HG02973 (cell line): Measurements from ENCODE around the gene AOAH.

Experiments
- ATAC-seq: cut with Tn5 transposase; IDR thresholded peaks from one replicate; pipeline ENCODE4 v1.9.1; 2021; ENCODE audit warnings: moderate library complexity; ENCODE audit not compliant: unreplicated experiment

AOAH gene

DNA sequence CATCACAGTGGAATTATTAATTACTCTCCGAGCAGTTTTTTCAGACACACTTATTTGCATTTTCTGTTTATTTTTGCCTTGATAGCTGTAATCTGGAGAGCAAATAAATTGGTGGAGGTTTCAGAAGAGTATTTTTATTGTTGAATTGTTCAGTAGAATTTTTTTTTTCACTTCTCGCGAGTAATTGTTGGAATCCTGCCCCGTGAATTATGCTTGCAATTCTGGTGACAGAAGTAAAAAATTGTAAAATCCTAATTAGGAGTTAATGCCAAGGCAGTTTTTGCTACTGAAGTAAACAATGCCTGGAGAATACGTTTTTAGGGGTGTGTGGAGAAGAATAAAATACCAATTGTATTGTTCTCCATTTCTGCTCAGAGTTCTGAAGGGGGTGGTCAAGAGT, 88.2 kb downstream of the AOAH start:
- ATAC-seq: no peak

DNA sequence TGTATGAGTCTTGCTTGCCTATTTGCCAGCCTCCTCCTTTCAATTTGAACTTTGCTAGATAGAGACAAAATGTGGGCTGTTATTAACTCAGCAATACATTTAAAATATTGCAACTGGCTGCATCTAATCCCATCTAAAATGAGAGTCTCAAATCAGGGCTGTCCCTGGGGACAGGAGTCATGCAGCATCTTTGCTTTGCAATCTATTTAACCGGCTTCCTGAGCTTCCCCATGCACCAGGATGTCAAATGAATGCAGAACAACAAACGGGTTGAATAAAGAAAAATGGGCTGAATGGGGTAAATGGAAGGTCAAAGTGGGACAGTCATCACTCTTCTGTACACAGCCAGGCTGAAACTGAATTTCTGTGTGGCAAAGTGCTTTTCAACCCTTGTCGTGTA, 89.2 kb downstream of the AOAH start:
- no peak for ATAC-seq

- ATAC-seq: no peak
These were observed 90.9 kb downstream of the AOAH start for GRCh38 chr7:36633377-36633776.

DNA sequence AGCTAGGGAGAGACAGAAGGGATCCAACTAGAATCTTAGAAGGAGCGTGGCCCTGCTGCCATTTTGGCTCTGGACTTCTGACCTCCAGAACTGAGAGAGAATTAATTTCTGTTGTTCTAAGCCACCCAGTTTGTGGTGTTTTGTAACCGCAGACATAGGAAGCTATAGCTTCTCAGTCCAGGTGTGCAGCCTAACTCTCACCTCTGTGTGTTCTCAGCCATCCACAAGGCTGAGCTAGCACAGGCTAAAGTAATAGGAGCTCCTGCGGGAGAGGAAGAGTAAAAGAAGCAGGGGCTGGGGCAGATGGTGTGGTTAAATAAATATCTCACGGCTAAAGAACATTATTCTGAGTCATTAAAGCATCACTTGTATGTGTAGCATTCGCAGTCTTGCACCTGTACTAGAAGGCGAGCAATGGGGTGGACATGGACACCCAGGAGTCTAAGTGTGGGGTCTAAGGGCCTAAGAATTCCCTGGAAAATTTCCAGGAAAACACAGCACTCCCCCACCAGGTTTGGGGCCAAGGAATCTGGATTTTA, 94.1 kb downstream of the AOAH start:
- ATAC-seq: no peak

DNA sequence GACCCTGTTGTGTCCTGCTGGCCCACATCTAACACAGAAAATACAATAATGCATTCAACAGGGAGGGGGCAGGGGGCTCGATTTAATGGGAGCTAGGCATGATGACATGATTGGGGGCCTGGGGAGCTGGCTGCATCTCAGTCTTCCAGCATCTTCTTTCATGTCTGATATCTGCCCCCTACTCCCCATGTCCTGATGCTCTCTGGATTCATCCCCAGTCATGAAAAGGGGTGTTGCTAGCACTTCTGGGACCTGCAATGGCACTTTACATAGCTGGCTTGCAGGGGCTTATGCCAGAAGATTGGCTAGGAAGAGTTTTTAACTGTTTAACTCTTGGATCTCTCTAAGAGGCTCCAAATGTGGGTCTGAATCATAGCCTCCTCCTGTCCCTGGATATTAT, 94.9 kb downstream of the AOAH start:
- ATAC-seq: no peak

DNA sequence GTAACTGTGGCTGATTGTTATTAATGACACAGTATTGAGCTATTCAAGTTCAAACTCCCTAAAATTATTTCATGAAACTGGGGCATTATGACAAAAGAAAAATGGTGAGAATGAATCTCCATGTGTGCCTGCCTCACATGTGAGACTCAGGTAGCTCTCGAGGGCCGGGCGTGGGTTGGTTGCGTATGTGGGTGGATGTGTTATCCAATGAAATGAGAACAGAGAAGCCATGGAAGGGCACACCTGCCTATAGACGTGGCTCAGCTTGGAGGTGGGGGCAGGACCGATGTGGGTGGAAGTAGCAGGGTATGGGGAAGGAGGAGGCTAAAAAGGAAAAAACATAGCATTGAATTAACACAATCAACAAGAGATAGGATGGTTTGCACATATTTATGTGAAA, 96.5 kb downstream of the AOAH start:
- ATAC-seq: no peak

GRCh38 chr7:36626111-36626510, 98.2 kb downstream of the AOAH start:
- ATAC-seq: no peak

DNA sequence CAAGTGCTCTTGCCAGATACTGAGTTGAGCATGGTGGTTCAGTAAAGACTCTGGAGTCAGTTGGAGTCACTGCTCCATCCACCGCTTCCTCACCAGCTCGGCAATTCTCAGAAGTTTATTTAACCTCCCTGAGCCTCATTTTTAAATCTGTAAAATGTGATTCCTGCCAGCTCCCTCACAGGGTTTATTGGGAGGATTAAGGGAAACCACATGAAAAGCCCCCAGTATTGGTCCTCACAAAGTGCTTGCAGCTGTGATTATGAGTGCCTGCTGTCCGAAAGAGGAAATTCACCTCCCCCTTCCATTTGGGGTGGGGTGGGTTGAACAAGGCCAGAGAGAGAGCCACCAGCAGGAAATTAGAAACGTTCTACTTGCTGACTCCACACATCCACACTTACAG, 99.0 kb downstream of the AOAH start:
- ATAC-seq: no peak

DNA sequence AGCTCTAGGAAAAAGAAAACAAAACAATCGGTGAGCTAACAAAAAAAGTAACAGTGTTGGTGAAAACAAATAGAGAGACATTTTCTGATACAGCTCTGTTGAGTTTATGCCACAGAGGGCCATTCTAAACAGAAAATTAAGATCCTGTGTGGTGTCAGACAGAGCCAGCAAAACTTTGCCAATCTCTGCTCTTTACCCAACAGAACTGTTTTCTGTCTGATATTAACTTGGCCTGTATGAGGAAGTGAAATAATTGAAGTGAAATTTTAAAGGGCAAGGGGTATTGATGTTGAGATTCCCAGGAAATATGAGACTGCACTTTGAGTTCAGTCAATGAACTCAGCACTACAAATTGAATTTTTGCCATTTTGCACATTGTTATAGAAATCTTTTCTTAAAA, 101.0 kb downstream of the AOAH start:
- ATAC-seq: no peak

DNA sequence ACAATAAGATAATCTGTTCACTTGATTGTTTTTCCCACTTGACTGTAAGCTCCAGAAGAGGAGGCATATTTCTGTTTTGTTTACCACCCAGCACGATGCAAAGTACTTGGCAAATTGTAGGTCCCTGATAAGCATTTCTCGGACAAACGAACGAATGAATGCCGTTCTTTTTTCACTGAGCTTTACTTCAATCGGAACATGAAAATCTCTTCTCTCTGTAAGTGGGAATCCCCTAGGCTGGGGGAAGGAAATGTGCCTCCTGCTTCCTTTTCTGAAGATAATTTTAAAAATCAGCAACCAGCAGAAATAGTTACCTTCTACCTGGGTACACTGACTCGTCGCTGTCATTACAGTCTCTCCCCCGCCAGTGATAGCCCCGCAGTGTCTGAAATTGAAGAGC, 102.9 kb downstream of the AOAH start:
- no peak for ATAC-seq

DNA sequence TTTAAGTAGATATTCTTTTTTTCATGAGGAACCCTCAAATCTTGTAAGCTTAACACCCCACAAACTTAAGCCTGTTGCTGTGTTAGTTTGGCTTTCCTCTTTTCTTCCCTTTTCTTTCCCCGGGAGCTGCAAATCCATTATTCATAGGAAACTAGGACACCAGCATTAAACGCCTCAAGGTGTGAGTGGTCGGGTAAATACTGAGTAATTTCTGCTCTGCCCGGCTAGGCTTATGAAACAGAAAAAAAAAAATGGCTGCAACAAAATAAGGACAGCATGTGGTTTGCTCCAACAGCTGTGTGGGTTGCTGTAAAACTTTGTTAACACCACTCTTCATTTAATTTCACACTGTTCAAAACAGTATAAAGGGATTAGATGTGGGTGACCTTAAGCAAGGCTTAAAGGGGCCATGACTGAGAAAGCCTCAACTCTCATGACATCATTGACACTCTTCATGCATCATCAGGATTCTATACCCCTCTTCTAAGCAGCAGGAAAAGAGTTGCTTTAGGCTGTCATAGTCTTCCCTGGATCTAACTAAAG, 104.1 kb downstream of the AOAH start:
- ATAC-seq: no peak

- ATAC-seq: no peak
These were observed 106.9 kb downstream of the AOAH start for GRCh38 chr7:36617408-36617807.

- no peak for ATAC-seq
These were observed 108.3 kb downstream of the AOAH start for GRCh38 chr7:36615852-36616540.

- ATAC-seq: no peak
These were observed 109.3 kb downstream of the AOAH start for GRCh38 chr7:36614959-36615358.

GRCh38 chr7:36613031-36613614, 111.2 kb downstream of the AOAH start:
- ATAC-seq: no peak

DNA sequence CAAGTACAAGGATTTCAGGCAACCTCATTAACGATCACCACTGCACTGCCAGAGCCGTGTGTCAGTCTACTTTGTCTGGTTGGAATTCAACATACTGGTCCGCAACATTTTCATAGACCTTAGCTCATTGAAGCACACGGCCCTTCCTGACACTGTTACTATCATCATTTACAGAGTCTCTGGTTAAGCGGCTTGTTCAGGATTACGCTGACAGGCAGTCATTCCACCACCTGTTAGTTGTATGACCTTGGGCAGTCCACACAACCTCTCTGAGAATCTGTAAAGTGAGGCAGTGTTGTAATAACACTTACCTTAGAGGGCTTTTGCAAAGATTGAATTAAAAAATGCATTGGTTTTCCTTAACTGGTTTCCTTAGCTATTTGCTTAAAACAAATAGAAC, 112.6 kb downstream of the AOAH start:
- ATAC-seq: no peak

- ATAC-seq: no peak
These were observed 116.6 kb downstream of the AOAH start for GRCh38 chr7:36607721-36608095.

DNA sequence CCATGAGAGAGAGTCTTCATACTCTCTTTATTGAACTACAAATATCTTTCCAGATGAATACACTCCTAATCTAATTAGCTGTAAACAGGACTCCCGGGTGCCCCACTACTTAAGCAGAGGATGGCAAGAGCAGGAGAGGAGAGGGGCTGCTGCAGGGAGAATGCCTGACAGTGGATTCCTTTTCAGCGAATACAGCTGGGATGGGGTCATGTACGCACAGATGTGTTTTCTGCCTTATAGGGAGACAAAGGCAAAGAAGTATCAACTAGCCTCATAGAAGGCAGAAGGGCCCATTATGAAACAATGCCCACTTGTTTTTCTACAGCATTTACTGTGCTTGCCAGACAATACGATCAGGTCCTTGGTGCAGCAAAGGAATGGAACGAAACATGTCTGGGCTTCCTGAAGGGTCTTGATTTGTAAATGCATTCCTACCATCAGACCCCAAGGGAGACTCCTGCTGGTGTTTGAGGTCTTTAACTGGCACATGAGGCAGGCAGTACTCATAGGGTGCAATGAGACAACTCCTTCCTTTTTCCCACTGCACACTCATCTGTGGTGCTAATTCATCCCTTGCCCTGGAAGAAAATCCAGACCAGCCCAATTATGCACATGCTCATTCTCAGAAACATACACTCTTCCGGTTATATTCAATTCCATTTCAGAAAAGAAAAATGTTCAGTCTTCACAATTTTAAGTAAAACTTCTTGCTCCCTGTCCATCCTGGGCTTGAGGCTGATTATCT, 117.1 kb downstream of the AOAH start:
- no peak for ATAC-seq

DNA sequence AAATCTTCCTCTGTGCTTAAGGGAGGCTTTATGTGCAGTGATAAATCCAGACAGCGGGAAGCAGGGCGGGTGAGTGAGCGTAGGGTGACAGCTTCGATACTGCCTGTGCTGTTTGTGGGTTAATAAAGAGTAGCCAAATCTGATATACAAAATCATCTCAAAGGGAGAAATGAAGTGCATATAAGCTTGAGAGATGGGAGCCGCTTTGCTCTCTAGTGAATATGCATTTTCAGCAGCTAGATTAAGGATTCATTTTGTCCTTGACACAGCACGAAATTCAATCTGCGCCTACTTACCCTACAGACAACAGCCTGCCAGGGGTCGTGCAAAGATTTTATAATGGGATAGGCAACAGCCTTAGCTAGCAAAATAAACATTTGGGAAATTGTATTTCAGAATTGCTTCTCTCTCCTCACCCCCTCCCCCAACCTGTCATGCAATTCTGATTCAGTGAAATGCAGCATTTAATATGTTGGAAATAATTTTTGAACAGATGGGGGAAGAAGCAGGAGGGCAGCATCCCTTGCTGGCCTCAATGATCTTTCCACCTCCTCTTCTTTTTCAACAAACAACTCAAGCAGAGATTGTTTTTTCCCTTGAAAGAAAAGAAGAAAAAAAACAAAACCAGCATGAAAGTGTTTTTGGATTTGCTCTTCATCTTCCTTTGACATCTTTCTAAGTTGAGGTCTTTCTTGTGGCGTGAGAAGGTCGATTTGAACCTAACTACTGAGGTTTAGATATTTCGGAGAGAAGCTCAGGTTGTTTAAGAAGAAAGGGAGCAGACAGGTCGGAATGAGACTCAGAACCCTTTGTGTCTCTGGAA, 117.9 kb downstream of the AOAH start:
- no peak for ATAC-seq

GRCh38 chr7:36605261-36606051, 118.8 kb downstream of the AOAH start:
- no peak for ATAC-seq
